ENCODE data around the gene RASSF5.

DNA sequence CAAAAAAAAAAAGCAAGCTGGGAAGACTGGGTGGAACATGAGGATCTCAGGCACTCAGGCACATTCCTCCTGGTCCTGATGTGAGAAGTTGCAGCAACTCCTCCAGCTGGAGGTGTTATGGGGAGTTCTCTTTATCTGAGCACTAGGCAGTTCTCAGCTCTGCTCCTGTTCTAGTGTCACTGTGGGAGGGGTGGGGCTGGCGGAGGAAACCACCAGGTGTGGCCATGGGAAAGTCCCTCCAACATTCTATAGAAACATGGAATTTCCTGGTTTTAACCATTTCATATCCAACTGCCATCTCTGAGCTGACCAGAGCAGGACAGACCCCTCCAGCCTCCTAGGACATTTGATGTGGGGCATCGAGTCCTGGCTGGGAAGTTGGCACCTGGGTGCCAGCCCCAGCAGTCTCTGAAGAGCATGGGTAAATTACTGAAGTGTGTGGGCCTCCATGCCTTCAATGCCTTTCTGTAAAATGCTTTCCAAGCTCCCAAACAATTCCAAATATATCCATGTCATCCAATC lies 37.9 kb upstream of the RASSF5 start:
- no peak for TF ChIP-seq MYC (CRISPR knock-in tag; IDR thresholded peaks at IDR 0.05; ENCODE audit: borderline replicate concordance)
- no peak for TF ChIP-seq STAT6 (CRISPR knock-in tag; IDR thresholded peaks at IDR 0.05; ENCODE audit: borderline replicate concordance)
- no peak for TF ChIP-seq THAP7 (CRISPR knock-in tag; IDR thresholded peaks at IDR 0.05)
- no peak for TF ChIP-seq CREB1 (IDR thresholded peaks at IDR 0.05)
- no peak for TF ChIP-seq CREB1 (CRISPR knock-in tag; IDR thresholded peaks at IDR 0.05)
- TF ChIP-seq ZBTB34 (CRISPR knock-in tag; IDR thresholded peaks at IDR 0.05): no peak
- no peak for TF ChIP-seq RFX5 (IDR thresholded peaks at IDR 0.05; ENCODE audit: low read depth, low read length)
- TF ChIP-seq BCL6 (CRISPR knock-in tag; IDR thresholded peaks at IDR 0.05): no peak
- TF ChIP-seq ZBTB2 (CRISPR knock-in tag; IDR thresholded peaks at IDR 0.05; ENCODE audit: low read depth): no peak
- TF ChIP-seq, protein P1, sequence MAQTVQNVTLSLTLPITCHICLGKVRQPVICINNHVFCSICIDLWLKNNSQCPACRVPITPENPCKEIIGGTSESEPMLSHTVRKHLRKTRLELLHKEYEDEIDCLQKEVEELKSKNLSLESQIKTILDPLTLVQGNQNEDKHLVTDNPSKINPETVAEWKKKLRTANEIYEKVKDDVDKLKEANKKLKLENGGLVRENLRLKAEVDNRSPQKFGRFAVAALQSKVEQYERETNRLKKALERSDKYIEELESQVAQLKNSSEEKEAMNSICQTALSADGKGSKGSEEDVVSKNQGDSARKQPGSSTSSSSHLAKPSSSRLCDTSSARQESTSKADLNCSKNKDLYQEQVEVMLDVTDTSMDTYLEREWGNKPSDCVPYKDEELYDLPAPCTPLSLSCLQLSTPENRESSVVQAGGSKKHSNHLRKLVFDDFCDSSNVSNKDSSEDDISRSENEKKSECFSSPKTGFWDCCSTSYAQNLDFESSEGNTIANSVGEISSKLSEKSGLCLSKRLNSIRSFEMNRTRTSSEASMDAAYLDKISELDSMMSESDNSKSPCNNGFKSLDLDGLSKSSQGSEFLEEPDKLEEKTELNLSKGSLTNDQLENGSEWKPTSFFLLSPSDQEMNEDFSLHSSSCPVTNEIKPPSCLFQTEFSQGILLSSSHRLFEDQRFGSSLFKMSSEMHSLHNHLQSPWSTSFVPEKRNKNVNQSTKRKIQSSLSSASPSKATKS (CRISPR knock-in tag; IDR thresholded peaks at IDR 0.05): no peak
- no peak for TF ChIP-seq SRF (IDR thresholded peaks at IDR 0.05; ENCODE audit: low read depth, low read length)
- no peak for TF ChIP-seq FOXC1 (CRISPR knock-in tag; IDR thresholded peaks at IDR 0.05; ENCODE audit: borderline replicate concordance)
